RWPE2 (cell line): Measurements from ENCODE around the gene NRXN2.

ENCODE experiments used
- ATAC-seq: fragments of 200-7000 bp; cut with Tn5 transposase; 3 replicates; pipeline ENCODE4 v1.9.1; 2021; ENCODE audit warnings: low read depth
- DNase-seq: peaks from one replicate; pipeline ENCODE4 v3.0.0-alpha.2; 2020; ENCODE audit warnings: low spot score
- H3K27ac ChIP-seq: fragments of 450-650 bp; 2 replicates; pipeline ENCODE4 v1.5.1; 2017; ENCODE audit warnings: mild to moderate bottlenecking; ENCODE audit not compliant: poor library complexity, severe bottlenecking
- H3K27me3 ChIP-seq: fragments of 250-450 bp; sonication (Bioruptor Pico); 2 replicates; pipeline ENCODE4 v1.5.1; 2021; ENCODE audit warnings: mild to moderate bottlenecking, moderate library complexity; ENCODE audit not compliant: insufficient read depth, poor library complexity, severe bottlenecking
- H3K36me3 ChIP-seq: fragments of 250-450 bp; sonication (Bioruptor Pico); 2 replicates; pipeline ENCODE4 v1.5.1; 2020; ENCODE audit warnings: low read depth, mild to moderate bottlenecking, moderate library complexity
- H3K4me1 ChIP-seq: fragments of 250-450 bp; sonication (Bioruptor Pico); 2 replicates; pipeline ENCODE4 v1.5.1; 2021; ENCODE audit warnings: mild to moderate bottlenecking, moderate library complexity; ENCODE audit not compliant: insufficient read depth, poor library complexity, severe bottlenecking
- H3K4me3 ChIP-seq: fragments of 250-450 bp; sonication (Bioruptor Pico); 2 replicates; pipeline ENCODE4 v1.5.1; 2021; ENCODE audit warnings: mild to moderate bottlenecking, moderate library complexity; ENCODE audit not compliant: severe bottlenecking
- H3K9me3 ChIP-seq: fragments of 250-450 bp; sonication (Bioruptor Pico); 2 replicates; pipeline ENCODE4 v1.5.1; 2021; ENCODE audit warnings: mild to moderate bottlenecking, moderate library complexity; ENCODE audit not compliant: severe bottlenecking
- CTCF ChIP-seq: fragments of 450-650 bp; IDR thresholded peaks from one replicate; pipeline ENCODE4 v1.5.1; 2017; ENCODE audit warnings: mild to moderate bottlenecking, moderate library complexity; ENCODE audit not compliant: poor library complexity, severe bottlenecking

NRXN2 gene

GRCh38 chr11:64745189-64745520, 22.2 kb upstream of the NRXN2 start:
- H3K4me3 ChIP-seq = peak overlapping the region; percentile 25
- ATAC-seq (no peak), DNase-seq (no peak)
- peaks cover 4% of the 10 kb centered on the region for H3K4me1 ChIP-seq
- no peak overlapping the region for H3K27ac ChIP-seq
- H3K9me3 ChIP-seq = no peaks in the 10 kb centered on the region
- no peaks in the 10 kb centered on the region for H3K36me3 ChIP-seq
- TF ChIP-seq CTCF = no peak
- H3K27me3 ChIP-seq = peaks cover 23% of the 10 kb centered on the region

GRCh38 chr11:64744544-64745188, 21.7 kb upstream of the NRXN2 start:
- Histone ChIP-seq H3K4me3 (peak overlapping the region; percentile 25), H3K27ac (no peak overlapping the region), H3K4me1 (peaks cover 4% of the 10 kb centered on the region), H3K9me3 (no peaks in the 10 kb centered on the region), H3K36me3 (no peaks in the 10 kb centered on the region), H3K27me3 (peaks cover 23% of the 10 kb centered on the region)
- no peak for ATAC-seq
- TF ChIP-seq CTCF = no peak
- no peak for DNase-seq

GRCh38 chr11:64743591-64744543, 20.9 kb upstream of the NRXN2 start, which contains the start of gene RASGRP2:
RASGRP2 (minus strand) TSS chr11:64744142; CDS start chr11:64742866, 1,276 bp downstream.
- H3K27me3 ChIP-seq = peaks cover 23% of the 10 kb centered on the region
- peak; percentile 35 for ATAC-seq
- H3K36me3 ChIP-seq = no peaks in the 10 kb centered on the region
- peak; percentile 35 for TF ChIP-seq CTCF
- H3K9me3 ChIP-seq = no peaks in the 10 kb centered on the region
- no peak within 1 kb of the TSS for H3K27ac ChIP-seq
- peaks cover 4% of the 10 kb centered on the region for H3K4me1 ChIP-seq
- DNase-seq = no peak
- peak within 1 kb of the TSS; percentile 25 for H3K4me3 ChIP-seq

- Histone ChIP-seq H3K4me1 (no peaks in the 10 kb centered on the region), H3K27ac (no peak overlapping the region), H3K36me3 (no peaks in the 10 kb centered on the region), H3K27me3 (peaks cover 23% of the 10 kb centered on the region), H3K4me3 (peak overlapping the region; percentile 25), H3K9me3 (no peaks in the 10 kb centered on the region)
- peak; percentile 81 for TF ChIP-seq CTCF
- ATAC-seq = peak; percentile 48
- no peak for DNase-seq
Observed at GRCh38 chr11:64742889-64743590, 20.0 kb upstream of the NRXN2 start.
